ENCODE results near the gene HAGHL. TPM values are rescaled to one million over a fixed set of nuclear protein-coding genes. Genes with fewer than 3 reads are reported as not detected.

HAGHL gene
- total and polyA plus RNA-seq, 2 of the 8 experiments (the other 6 are each of a cell fraction or from before 2014, with no cell fraction given): 26.6 to 26.9 TPM

DNA sequence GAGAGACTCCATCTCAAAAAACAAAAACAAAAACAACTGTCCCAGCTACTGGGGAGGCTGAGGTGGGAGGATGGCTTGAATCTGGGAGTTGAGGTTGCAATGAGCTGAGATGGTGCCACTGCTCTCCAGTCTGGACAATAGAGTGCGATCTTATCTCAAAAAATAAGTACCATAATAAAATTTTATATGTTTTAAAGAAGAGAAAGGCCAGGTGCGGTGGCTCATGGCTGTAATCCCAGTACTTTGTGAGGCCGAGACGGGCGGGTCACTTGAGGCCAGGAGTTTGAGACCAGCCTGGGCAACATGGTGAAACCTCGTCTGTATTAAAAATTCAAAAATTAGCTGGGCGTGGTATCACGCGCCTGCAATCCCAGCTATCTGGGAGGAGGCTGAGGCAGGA, 49.9 kb downstream of the HAGHL start:
- H3K14ac ChIP-seq (ENCODE audit: insufficient read length): no peak overlapping the region

More for the DNA sequence above, 49.9 kb downstream of the HAGHL start:
- H2BK20ac ChIP-seq (ENCODE audit: low read length): no peak overlapping the region
- no peaks in the 10 kb centered on the region for H3K9me3 ChIP-seq (ENCODE audit: insufficient read depth in 2 of 2, low read depth in 1 of 2, low read length in 1 of 2)
- H3K23me2 ChIP-seq (ENCODE audit: low read depth, low read length): no peaks in the 10 kb centered on the region; the same call in 1 of the 2 replicates
- no peaks in the 10 kb centered on the region for H3K79me1 ChIP-seq (ENCODE audit: low read depth, low read length)
- H2AFZ ChIP-seq (ENCODE audit: low read length): no peak overlapping the region
- FAIRE-seq (no peak), DNase-seq (ENCODE audit: low read depth in 1 of 2, low spot score in 2 of 2) (no peak)
- H4K8ac ChIP-seq (ENCODE audit: extremely low read depth, insufficient read depth, low read length): no peak overlapping the region
- H2BK12ac ChIP-seq (ENCODE audit: low read depth, low read length): no peak overlapping the region
- H2BK120ac ChIP-seq (replicated peaks; ENCODE audit: low read depth, low read length): no peak overlapping the region
- H3K4ac ChIP-seq (replicated peaks; ENCODE audit: insufficient read length, low read depth, low read length): no peak overlapping the region
- H3K36me3 ChIP-seq (ENCODE audit: control insufficient read depth in 2 of 4, insufficient read depth in 4 of 4, low read length in 3 of 4): no peaks in the 10 kb centered on the region
- H3K4me1 ChIP-seq (replicated peaks in 1 of 4; ENCODE audit: control insufficient read depth in 3 of 4, insufficient read depth in 4 of 4, low read length in 3 of 4): no peaks in the 10 kb centered on the region
- H3K23ac ChIP-seq (ENCODE audit: insufficient read length): no peak overlapping the region
- peaks cover 0 to 4% of the 10 kb centered on the region in 2 experiments for H4K20me1 ChIP-seq (replicated peaks in 1 of 2; ENCODE audit: control insufficient read depth in 1 of 2, insufficient read depth in 2 of 2, low read length in 2 of 2)
- H3K56ac ChIP-seq (replicated peaks; ENCODE audit: insufficient read length, low read depth, low read length): no peak overlapping the region
- H3K27me3 ChIP-seq (replicated peaks in 1 of 4; ENCODE audit: control insufficient read depth in 3 of 4, extremely low read depth in 1 of 4, insufficient read depth in 3 of 4, low read length in 3 of 4): peaks cover 0 to 3% (median under 1%) of the 10 kb centered on the region in 4 experiments; a peak in 3 of 7 replicates
- ChIA-PET POLR2A (ENCODE audit: partially characterized antibody) (interaction anchor here (0.7 to 2.1 kb wide), 6 partner anchors 8 to 47 kb away, joined by 3 to 7 read pairs (median 4); no protein-coding TSS in a partner anchor), CTCF (ENCODE audit: partially characterized antibody) (interaction anchor here (0.8 to 6.0 kb wide), 5 partner anchors 8 to 64 kb away, joined by 4 to 35 read pairs (median 5); partner anchors contain the start of gene CIAO3)
- H3K79me2 ChIP-seq (ENCODE audit: control insufficient read depth in 1 of 2, insufficient read depth in 2 of 2, low read length in 2 of 2): no peaks in the 10 kb centered on the region
- no peak overlapping the region for H3K18ac ChIP-seq (ENCODE audit: extremely low read depth, low read length)
- no peak overlapping the region for H3K4me3 ChIP-seq (ENCODE audit: extremely low read depth in 1 of 4, insufficient read depth in 2 of 4, low read depth in 3 of 4, low read length in 4 of 4)
- H2AK5ac ChIP-seq (ENCODE audit: low read depth, low read length): no peak overlapping the region
- no peak overlapping the region for H4K91ac ChIP-seq (replicated peaks; ENCODE audit: insufficient read length, low read length)
- 82% methylated on average over 9 of the region's 9 CpGs; no CpG with 5 or more reads in 1 of the 2 experiments for WGBS, 2 experiments (ENCODE audit: extremely low coverage in 1 of 2, insufficient coverage in 1 of 2, insufficient read length in 1 of 2, insufficient replicate concordance in 2 of 2, low coverage in 1 of 2, low lambda C conversion rate in 2 of 2, missing lambda C conversion rate in 1 of 2)
- no peak overlapping the region for H3K9ac ChIP-seq (replicated peaks in 1 of 4; ENCODE audit: extremely low read depth in 1 of 4, low read depth in 3 of 4, low read length in 3 of 4)
- no peak overlapping the region for H2BK5ac ChIP-seq (ENCODE audit: low read depth, low read length)
- H2BK15ac ChIP-seq (ENCODE audit: low read length): no peak overlapping the region
- H3K27ac ChIP-seq (ENCODE audit: low read depth, low read length): no peak overlapping the region
- no peak overlapping the region for H3K4me2 ChIP-seq (ENCODE audit: insufficient read depth in 1 of 2, low read depth in 2 of 2, low read length in 2 of 2)
- no peak overlapping the region for H4K5ac ChIP-seq (ENCODE audit: insufficient read length, low read depth, low read length)
- TF ChIP-seq HDAC6 (IDR thresholded peaks at IDR 0.05; ENCODE audit: low read depth, low read length): no peak
- no peak for TF ChIP-seq CREB1 (IDR thresholded peaks at IDR 0.05)

All from H1 (cell line).